22Rv1 (cell line): ENCODE results near the gene SMAD3.

Source experiments
- CTCF ChIP-seq: fragments of 450-650 bp; IDR thresholded peaks from 2 replicates; pipeline ENCODE4 v1.5.1; 2017; ENCODE audit warnings: mild to moderate bottlenecking
- ZFX ChIP-seq: fragments of 450-650 bp; IDR thresholded peaks from 2 replicates; pipeline ENCODE4 v1.6.1; 2017; ENCODE audit warnings: antibody characterized with exemption, borderline replicate concordance

- no peak for TF ChIP-seq CTCF
- no peak for TF ChIP-seq ZFX
These were observed 79.9 kb downstream of the SMAD3 start for GRCh38 chr15:67145312-67145610.
